CD4-positive, CD25-positive, alpha-beta regulatory T cell (primary cell): ENCODE measurements around the gene SYCE3. TPM values are rescaled to one million over a fixed set of nuclear protein-coding genes. Genes with fewer than 3 reads are reported as not detected.
"Not testable (repeated sequence)": the region's sequence is repeated elsewhere in the genome, so short reads cannot be mapped to it uniquely, and the experiment has no call there.

Experiments used
- ATAC-seq, 2 donors: fragments of 150-1000 bp; cut with Tn5 transposase; one replicate each; pipeline ENCODE4 v1.10.0; 2021; ENCODE audit warnings: low read depth in 2 of 2, moderate number of reproducible peaks in 2 of 2, moderate library complexity in 1 of 2
- DNase-seq, 3 donors: peaks; one replicate each; pipeline versions ENCODE4 v3.0.0 to v3.0.0-alpha.2; 2012 to 2022; ENCODE audit warnings: mixed read lengths in 1 of 3
- H3K27ac ChIP-seq: one replicate; pipeline ENCODE4 v1.7.0; 2013; ENCODE audit warnings: mild to moderate bottlenecking, low read length; ENCODE audit not compliant: insufficient read depth, poor library complexity, severe bottlenecking
- H3K27me3 ChIP-seq: one replicate; pipeline ENCODE4 v1.7.0; 2013; ENCODE audit warnings: low read length; ENCODE audit not compliant: control insufficient read depth, insufficient read depth
- H3K36me3 ChIP-seq: one replicate; pipeline ENCODE4 v1.7.0; 2013; ENCODE audit warnings: mild to moderate bottlenecking, low read length, moderate library complexity; ENCODE audit not compliant: control insufficient read depth, insufficient read depth
- H3K4me1 ChIP-seq: 2 replicates; pipeline ENCODE4 v1.7.0; 2013; ENCODE audit warnings: mild to moderate bottlenecking, low read length; ENCODE audit not compliant: insufficient read depth, control insufficient read depth, poor library complexity, severe bottlenecking
- H3K4me3 ChIP-seq: one replicate; pipeline ENCODE4 v1.7.0; 2013; ENCODE audit warnings: low read depth, mild to moderate bottlenecking, low read length, moderate library complexity
- H3K9me3 ChIP-seq, 2 experiments: 1 replicate in 1 of 2; 2 replicates in 1 of 2; pipeline ENCODE4 v1.7.0; 2013; ENCODE audit warnings: low read length in 2 of 2, mild to moderate bottlenecking in 1 of 2, moderate library complexity in 1 of 2; ENCODE audit not compliant: control insufficient read depth in 2 of 2
- H3K27ac Mint-ChIP-seq, 3 donors: one replicate each; pipeline ENCODE4 v1.8.0; 2020 to 2022; ENCODE audit warnings: mild to moderate bottlenecking in 3 of 3, mixed read lengths in 3 of 3, moderate library complexity in 2 of 3
- H3K27me3 Mint-ChIP-seq: one replicate; pipeline ENCODE4 v1.8.0; 2022; ENCODE audit warnings: mild to moderate bottlenecking, mixed read lengths
- H3K36me3 Mint-ChIP-seq: one replicate; pipeline ENCODE4 v1.8.0; 2020; ENCODE audit warnings: mixed read lengths
- H3K4me1 Mint-ChIP-seq, 4 donors: one replicate each; pipeline ENCODE4 v1.8.0; 2020 to 2022; ENCODE audit warnings: mixed read lengths in 4 of 4, mild to moderate bottlenecking in 1 of 4
- H3K4me3 Mint-ChIP-seq, 4 donors: one replicate each; pipeline ENCODE4 v1.8.0; 2020 to 2022; ENCODE audit warnings: mild to moderate bottlenecking in 4 of 4, mixed read lengths in 4 of 4, moderate library complexity in 3 of 4
- H3K9me3 Mint-ChIP-seq, 7 donors: one replicate each; pipeline ENCODE4 v1.8.0; 2020 to 2022; ENCODE audit warnings: mixed read lengths in 7 of 7, mild to moderate bottlenecking in 3 of 7, moderate library complexity in 2 of 7
- polyA plus RNA-seq, 4 donors: library from polyadenylated mRNA; unstranded; fragments of 300-500 nt; fragmentation: Illumina TruSeq; gene quantifications; one replicate each; pipeline ENCODE4 v1.2.3, GENCODE V29; 2021
- total RNA-seq: library from RNA; stranded (reverse); gene quantifications from one replicate; pipeline ENCODE4 v1.2.3, GENCODE V29; 2022

SYCE3 gene
- total and polyA plus RNA-seq, 5 donors from 2014 or later = not detected

DNA sequence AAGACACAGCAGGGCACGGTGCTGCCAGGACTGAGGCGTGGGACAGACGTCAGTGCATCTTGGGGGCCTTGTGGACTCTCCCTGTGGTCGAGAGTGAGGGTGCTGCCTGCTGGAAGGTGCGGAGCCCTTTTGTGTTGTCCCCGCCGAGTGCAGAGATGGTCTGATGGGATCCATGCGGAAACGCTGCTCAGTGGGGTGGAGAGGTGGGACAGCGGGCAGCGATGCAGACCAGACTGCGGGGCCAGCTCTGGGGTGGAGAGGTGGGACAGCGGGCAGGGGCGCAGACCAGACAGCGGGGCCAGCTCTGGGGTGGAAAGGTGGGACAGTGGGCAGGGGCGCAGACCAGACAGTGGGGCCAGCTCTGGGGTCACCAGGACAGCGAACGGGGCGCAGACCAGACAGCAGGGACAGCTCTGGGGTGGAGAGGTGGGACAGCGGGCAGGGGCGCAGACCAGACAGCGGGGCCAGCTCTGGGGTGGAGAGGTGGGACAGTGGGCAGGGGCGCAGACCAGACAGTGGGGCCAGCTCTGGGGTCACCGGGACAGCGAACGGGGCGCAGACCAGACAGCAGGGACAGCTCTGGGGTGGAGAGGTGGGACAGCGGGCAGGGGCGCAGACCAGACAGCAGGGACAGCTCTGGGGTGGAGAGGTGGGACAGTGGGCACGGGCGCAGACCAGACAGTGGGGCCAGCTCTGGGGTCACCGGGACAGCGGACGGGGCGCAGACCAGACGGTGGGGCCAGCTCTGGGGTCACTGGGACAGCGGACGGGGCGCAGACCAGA is 45.5 kb upstream of the SYCE3 start:
- H3K27me3 Mint-ChIP-seq = peaks cover 40% of the 10 kb centered on the region
- not testable (repeated sequence) for ATAC-seq

DNA sequence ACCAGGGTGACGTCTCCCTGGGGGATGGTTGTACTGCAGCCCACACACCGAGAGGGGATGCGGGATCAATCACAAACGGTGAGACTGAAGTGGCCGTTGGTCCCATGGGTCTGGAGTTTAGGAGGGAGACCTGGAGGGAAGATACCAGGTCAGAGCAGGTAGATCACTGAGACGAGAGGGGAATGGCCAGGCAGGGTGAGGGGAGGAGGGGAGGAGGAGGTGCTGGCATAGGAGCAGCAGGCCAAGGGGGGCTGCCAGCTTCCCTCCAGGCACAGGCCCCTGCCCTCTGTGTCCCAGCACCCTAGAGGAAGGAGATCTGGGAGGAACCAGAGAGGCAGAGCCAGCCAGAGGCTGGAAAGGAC is 44.9 kb upstream of the SYCE3 start:
- Histone ChIP-seq H3K27ac (no peak overlapping the region), H3K4me1 (no peaks in the 10 kb centered on the region), H3K9me3 (no peaks in the 10 kb centered on the region), H3K27me3 (peaks cover 3% of the 10 kb centered on the region), H3K4me3 (no peak overlapping the region), H3K36me3 (no peaks in the 10 kb centered on the region)
- Mint-ChIP-seq H3K36me3 (no peaks in the 10 kb centered on the region), H3K4me1 (peaks cover 0 to 9% (median 2%) of the 10 kb centered on the region in 4 donors), H3K27ac (no peak overlapping the region), H3K9me3 (peaks cover 0 to 1% (median 0%) of the 10 kb centered on the region in 7 donors), H3K27me3 (peaks cover 42% of the 10 kb centered on the region), H3K4me3 (peak overlapping the region in 1 of 4 donors; percentile 71)
- ATAC-seq = no peak
- DNase-seq = no peak

More for the DNA sequence above, 45.5 kb upstream of the SYCE3 start:
- H3K9me3 Mint-ChIP-seq, H3K4me1 ChIP-seq, H3K27ac ChIP-seq, H3K36me3 Mint-ChIP-seq, H3K4me1 Mint-ChIP-seq, H3K4me3 Mint-ChIP-seq, H3K9me3 ChIP-seq, H3K27ac Mint-ChIP-seq, H3K36me3 ChIP-seq, DNase-seq, H3K4me3 ChIP-seq, H3K27me3 ChIP-seq: not testable (repeated sequence)

DNA sequence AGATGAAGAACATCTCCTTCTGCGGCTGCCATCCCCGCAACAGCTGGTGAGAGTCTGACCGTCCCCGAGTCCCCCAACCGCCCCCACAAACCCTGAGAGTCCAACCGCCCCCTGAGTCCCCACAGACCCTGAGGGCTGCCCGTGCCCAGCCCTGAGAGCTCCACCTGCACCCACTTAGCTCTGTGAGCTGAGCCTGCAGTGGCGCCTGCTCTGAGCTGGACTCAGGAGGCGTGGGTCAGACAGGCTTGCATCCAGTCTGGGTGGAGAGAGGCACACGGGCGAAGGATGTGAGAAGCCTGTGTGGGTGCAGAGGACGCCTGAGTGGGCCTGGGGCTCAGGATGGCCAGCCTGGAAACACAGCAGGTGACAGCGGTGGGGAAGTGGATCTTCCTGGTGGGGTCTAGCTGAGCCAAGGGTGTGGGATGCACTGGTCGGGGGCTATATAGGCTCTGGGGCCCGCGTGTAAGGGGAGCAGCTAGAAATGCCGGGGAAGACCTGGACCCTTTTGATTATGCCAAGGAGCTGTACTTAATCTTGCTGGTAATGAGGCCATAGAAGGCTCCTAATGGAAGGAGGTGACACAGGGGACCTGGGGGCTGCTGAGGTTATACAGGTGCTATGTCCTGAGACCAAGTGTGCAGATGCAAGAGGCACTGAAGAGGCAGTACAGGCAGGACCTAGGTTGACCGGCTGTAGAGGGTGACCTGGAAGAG is 44.4 kb upstream of the SYCE3 start:
- H3K27ac ChIP-seq = no peak overlapping the region
- DNase-seq (no peak), ATAC-seq (no peak)
- Mint-ChIP-seq H3K27ac (no peak overlapping the region), H3K27me3 (peaks cover 45% of the 10 kb centered on the region), H3K36me3 (no peaks in the 10 kb centered on the region), H3K4me3 (peak overlapping the region in 1 of 4 donors; percentile 71), H3K4me1 (peaks cover 0 to 11% (median 2%) of the 10 kb centered on the region in 4 donors), H3K9me3 (peaks cover 0 to 1% (median 0%) of the 10 kb centered on the region in 7 donors)
- H3K27me3 ChIP-seq = peaks cover 7% of the 10 kb centered on the region
- no peaks in the 10 kb centered on the region for H3K9me3 ChIP-seq
- H3K4me1 ChIP-seq = no peaks in the 10 kb centered on the region
- no peaks in the 10 kb centered on the region for H3K36me3 ChIP-seq
- no peak overlapping the region for H3K4me3 ChIP-seq

DNA sequence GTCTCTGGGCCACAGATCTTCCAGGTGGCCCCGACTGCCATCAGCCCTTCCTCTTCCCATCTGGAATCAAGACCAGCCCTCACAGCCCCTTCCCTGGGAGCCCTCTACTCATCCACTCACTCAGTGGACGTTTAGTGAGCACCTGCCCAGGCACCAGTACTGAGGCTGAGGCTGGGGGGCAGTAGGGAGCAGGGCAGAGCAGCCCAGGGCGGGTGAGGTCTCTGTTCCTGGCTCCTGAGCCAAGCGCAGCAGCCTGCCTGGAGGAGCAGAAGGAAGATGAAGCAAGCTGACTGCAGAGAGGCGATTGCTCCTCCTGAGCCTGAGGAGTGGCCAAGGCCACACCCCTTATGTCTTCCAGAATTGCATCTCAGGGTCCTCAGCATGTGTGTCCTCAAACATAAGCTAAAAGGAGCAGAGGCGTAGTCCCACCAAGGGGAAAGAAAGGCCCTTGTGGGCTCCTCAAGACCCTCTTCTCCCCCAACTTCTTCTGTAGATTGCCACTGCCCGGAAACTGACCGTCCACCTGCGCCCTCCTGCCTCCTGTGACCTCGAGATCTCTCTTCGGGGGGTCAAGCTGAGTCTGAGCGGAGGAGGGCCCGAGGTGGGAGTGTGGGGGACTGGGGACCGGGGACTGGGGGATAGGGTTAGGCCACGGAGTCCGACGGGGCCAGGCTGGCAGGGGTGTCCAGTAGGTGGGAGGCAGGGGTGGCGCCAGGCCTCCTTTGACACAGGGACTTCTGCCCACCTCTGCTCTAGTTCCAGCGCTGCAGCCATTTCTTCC is 43.6 kb upstream of the SYCE3 start:
- no peak for DNase-seq
- no peak overlapping the region for H3K27ac ChIP-seq
- no peak overlapping the region for H3K4me3 ChIP-seq
- Mint-ChIP-seq H3K4me1 (peaks cover 0 to 15% (median 6%) of the 10 kb centered on the region in 4 donors), H3K27ac (no peak overlapping the region), H3K36me3 (no peaks in the 10 kb centered on the region), H3K4me3 (no peak overlapping the region), H3K9me3 (peaks cover 0 to 1% (median 0%) of the 10 kb centered on the region in 7 donors), H3K27me3 (peaks cover 48% of the 10 kb centered on the region)
- H3K36me3 ChIP-seq = no peaks in the 10 kb centered on the region
- no peaks in the 10 kb centered on the region for H3K4me1 ChIP-seq
- ATAC-seq = no peak
- peaks cover 11% of the 10 kb centered on the region for H3K27me3 ChIP-seq
- H3K9me3 ChIP-seq = no peaks in the 10 kb centered on the region

DNA sequence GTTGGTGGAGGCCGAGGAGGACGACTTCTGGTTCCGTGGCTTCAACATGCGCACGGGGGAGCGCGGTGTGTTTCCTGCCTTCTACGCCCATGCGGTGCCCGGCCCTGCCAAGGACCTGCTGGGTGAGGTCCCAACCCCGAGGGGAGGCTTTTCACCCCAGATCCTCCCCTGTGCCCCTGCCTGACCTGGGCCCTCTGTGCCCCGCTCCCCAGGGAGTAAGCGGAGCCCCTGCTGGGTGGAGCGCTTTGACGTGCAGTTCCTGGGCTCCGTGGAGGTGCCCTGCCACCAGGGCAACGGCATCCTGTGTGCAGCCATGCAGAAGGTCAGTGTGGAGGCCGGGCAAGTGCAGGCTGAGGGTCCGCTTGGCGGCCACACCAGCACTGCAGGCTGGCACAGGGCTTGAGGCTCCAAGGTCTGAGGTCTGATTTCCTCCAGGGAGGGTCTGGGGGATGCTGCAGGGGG is 42.9 kb upstream of the SYCE3 start:
- Histone ChIP-seq H3K4me1 (peaks cover 4% of the 10 kb centered on the region), H3K9me3 (no peaks in the 10 kb centered on the region), H3K27ac (no peak overlapping the region), H3K4me3 (no peak overlapping the region), H3K36me3 (no peaks in the 10 kb centered on the region), H3K27me3 (peaks cover 11% of the 10 kb centered on the region)
- Mint-ChIP-seq H3K36me3 (no peaks in the 10 kb centered on the region), H3K27me3 (peaks cover 43% of the 10 kb centered on the region), H3K4me1 (peaks cover 0 to 15% (median 6%) of the 10 kb centered on the region in 4 donors), H3K9me3 (peaks cover 0 to 1% (median 0%) of the 10 kb centered on the region in 7 donors), H3K27ac (no peak overlapping the region), H3K4me3 (no peak overlapping the region)
- DNase-seq = no peak
- ATAC-seq = no peak

DNA sequence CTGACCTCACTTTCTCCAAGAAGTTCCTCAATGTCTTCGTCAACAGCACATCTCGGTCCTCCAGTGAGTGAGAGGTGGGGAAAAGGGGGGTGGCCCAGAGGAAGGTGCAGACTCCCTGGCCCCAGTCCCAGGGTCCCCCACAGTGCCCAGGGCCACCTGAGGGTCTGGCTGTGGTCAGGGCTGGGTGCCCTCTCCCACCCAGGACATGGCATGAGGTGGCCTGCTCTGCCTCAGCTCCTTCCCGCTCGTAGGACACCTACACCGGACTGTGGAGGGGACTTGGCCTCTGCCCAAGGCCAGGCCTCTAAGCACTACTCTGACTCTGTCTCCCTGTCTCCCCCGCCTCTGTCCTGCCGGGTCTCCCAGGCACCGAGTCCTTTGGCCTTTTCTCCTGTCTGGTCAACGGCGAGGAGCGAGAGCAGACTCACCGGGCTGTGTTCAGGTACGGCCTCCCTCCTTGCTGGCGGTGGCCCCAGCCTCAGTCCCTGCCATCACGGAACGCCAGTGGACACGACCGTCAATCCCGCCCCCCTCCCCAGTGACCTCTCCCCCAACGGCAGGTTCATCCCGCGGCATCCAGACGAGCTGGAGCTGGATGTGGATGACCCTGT is 42.4 kb upstream of the SYCE3 start:
- Mint-ChIP-seq H3K4me1 (peaks cover 0 to 15% (median 6%) of the 10 kb centered on the region in 4 donors), H3K27ac (no peak overlapping the region)
- DNase-seq = no peak

DNA sequence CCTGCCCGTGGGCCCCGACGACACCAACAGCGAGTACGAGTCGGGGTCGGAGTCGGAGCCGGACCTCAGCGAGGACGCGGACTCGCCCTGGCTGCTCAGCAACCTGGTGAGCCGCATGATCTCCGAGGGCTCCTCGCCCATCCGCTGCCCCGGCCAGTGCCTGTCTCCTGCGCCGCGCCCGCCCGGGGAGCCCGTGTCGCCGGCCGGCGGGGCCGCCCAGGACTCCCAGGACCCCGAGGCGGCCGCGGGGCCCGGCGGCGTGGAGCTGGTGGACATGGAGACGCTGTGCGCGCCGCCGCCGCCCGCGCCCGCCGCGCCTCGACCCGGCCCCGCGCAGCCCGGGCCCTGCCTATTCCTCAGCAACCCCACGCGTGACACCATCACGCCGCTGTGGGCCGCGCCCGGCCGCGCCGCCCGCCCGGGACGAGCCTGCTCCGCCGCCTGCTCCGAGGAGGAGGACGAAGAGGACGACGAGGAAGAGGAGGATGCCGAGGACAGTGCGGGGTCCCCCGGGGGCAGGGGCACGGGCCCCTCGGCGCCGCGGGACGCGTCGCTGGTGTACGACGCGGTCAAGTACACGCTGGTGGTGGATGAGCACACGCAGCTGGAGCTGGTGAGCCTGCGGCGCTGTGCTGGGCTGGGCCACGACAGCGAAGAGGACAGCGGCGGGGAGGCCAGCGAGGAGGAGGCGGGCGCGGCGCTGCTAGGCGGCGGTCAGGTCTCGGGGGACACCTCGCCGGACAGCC is 41.7 kb upstream of the SYCE3 start:
- H3K4me3 Mint-ChIP-seq = no peak overlapping the region
- no peaks in the 10 kb centered on the region for H3K36me3 Mint-ChIP-seq
- H3K27ac Mint-ChIP-seq = no peak overlapping the region
- Histone ChIP-seq H3K27me3 (peaks cover 14% of the 10 kb centered on the region), H3K27ac (no peak overlapping the region), H3K4me3 (no peak overlapping the region), H3K4me1 (peaks cover 9% of the 10 kb centered on the region), H3K9me3 (no peaks in the 10 kb centered on the region), H3K36me3 (no peaks in the 10 kb centered on the region)
- H3K9me3 Mint-ChIP-seq = peaks cover 0 to 5% (median 0%) of the 10 kb centered on the region in 7 donors
- H3K27me3 Mint-ChIP-seq = peaks cover 44% of the 10 kb centered on the region
- H3K4me1 Mint-ChIP-seq = peaks cover 0 to 19% (median 6%) of the 10 kb centered on the region in 4 donors
- DNase-seq (no peak), ATAC-seq (no peak)

More for the DNA sequence above, 42.4 kb upstream of the SYCE3 start:
- no peak overlapping the region for H3K27ac ChIP-seq
- peaks cover 5% of the 10 kb centered on the region for H3K4me1 ChIP-seq
- H3K36me3 ChIP-seq = no peaks in the 10 kb centered on the region
- H3K4me3 Mint-ChIP-seq = no peak overlapping the region
- no peak for ATAC-seq
- peaks cover 11% of the 10 kb centered on the region for H3K27me3 ChIP-seq
- H3K36me3 Mint-ChIP-seq = no peaks in the 10 kb centered on the region
- H3K9me3 ChIP-seq = no peaks in the 10 kb centered on the region
- no peak overlapping the region for H3K4me3 ChIP-seq
- peaks cover 43% of the 10 kb centered on the region for H3K27me3 Mint-ChIP-seq
- H3K9me3 Mint-ChIP-seq = peaks cover 0 to 1% (median 0%) of the 10 kb centered on the region in 7 donors
